NT2/D1 (cell line): ENCODE results near the gene PHKB.
"Not testable (repeated sequence)": the region's sequence is repeated elsewhere in the genome, so short reads cannot be mapped to it uniquely, and the experiment has no call there.

Experiments
- DNase-seq: peaks from one replicate; pipeline ENCODE4 v3.0.0-alpha.2; 2011; ENCODE audit warnings: low read depth, low spot score
- H3K27me3 ChIP-seq: 2 replicates; pipeline ENCODE4 v1.6.0; 2011; ENCODE audit warnings: mild to moderate bottlenecking; ENCODE audit not compliant: insufficient read length, insufficient read depth
- H3K36me3 ChIP-seq: 2 replicates; pipeline ENCODE4 v1.6.1; 2011; ENCODE audit warnings: mild to moderate bottlenecking, low read length, mixed read lengths; ENCODE audit not compliant: insufficient read depth, insufficient read length
- H3K4me1 ChIP-seq: 2 replicates; pipeline ENCODE4 v1.5.1; 2011; ENCODE audit not compliant: insufficient read depth, insufficient read length
- H3K4me3 ChIP-seq: 2 replicates; pipeline ENCODE4 v1.5.1; 2011; ENCODE audit warnings: low read depth; ENCODE audit not compliant: insufficient read length
- H3K9ac ChIP-seq: 2 replicates; pipeline ENCODE4 v1.6.0; 2011; ENCODE audit warnings: low read depth; ENCODE audit not compliant: insufficient read length
- H3K9me3 ChIP-seq: 2 replicates; pipeline ENCODE4 v1.5.1; 2011; ENCODE audit warnings: mild to moderate bottlenecking, low read length; ENCODE audit not compliant: insufficient read depth
- SUZ12 ChIP-seq: IDR thresholded peaks from 2 replicates; pipeline ENCODE4 v1.6.1; 2011; ENCODE audit not compliant: insufficient read length, insufficient read depth; ENCODE audit errors: extremely low read depth
- YY1 ChIP-seq: IDR thresholded peaks from 2 replicates; pipeline ENCODE4 v1.6.1; 2011; ENCODE audit not compliant: insufficient read length, insufficient read depth
- ZNF274 ChIP-seq: IDR thresholded peaks from 2 replicates; pipeline ENCODE4 v1.6.1; 2011; ENCODE audit warnings: mild to moderate bottlenecking, low read depth, low read length

Gene PHKB

GRCh38 chr16:47551767-47552166, 90.6 kb downstream of the PHKB start:
- H3K4me3 ChIP-seq, H3K9ac ChIP-seq, H3K27me3 ChIP-seq, DNase-seq, H3K4me1 ChIP-seq: not testable (repeated sequence)
- H3K9me3 ChIP-seq, result peaks cover 11% of the 10 kb centered on the region; the same call in 1 of the 2 replicates
- peaks cover 17% of the 10 kb centered on the region for H3K36me3 ChIP-seq

GRCh38 chr16:47553853-47554564, 92.9 kb downstream of the PHKB start:
- DNase-seq, result no peak
- no peak overlapping the region for H3K4me3 ChIP-seq
- H3K9me3 ChIP-seq, result no peaks in the 10 kb centered on the region
- no peak overlapping the region for H3K9ac ChIP-seq
- TF ChIP-seq SUZ12, result no peak
- no peak for TF ChIP-seq YY1
- no peak for TF ChIP-seq ZNF274
- H3K27me3 ChIP-seq, result no peaks in the 10 kb centered on the region
- H3K4me1 ChIP-seq, result no peaks in the 10 kb centered on the region
- H3K36me3 ChIP-seq, result peaks cover 10% of the 10 kb centered on the region

- not testable (repeated sequence) for H3K4me3 ChIP-seq, H3K9me3 ChIP-seq, H3K4me1 ChIP-seq, H3K27me3 ChIP-seq, H3K9ac ChIP-seq, DNase-seq
- peaks cover 10% of the 10 kb centered on the region for H3K36me3 ChIP-seq
Observed at GRCh38 chr16:47554587-47554986, 93.5 kb downstream of the PHKB start.

GRCh38 chr16:47561286-47561685, 100.2 kb downstream of the PHKB start:
- no peak overlapping the region for H3K9ac ChIP-seq
- H3K27me3 ChIP-seq, result no peaks in the 10 kb centered on the region
- H3K36me3 ChIP-seq, result no peaks in the 10 kb centered on the region
- no peaks in the 10 kb centered on the region for H3K9me3 ChIP-seq
- no peak for DNase-seq
- no peak overlapping the region for H3K4me3 ChIP-seq
- TF ChIP-seq YY1, result no peak
- H3K4me1 ChIP-seq, result no peaks in the 10 kb centered on the region

- Histone ChIP-seq H3K9ac (no peak overlapping the region), H3K4me3 (no peak overlapping the region), H3K27me3 (no peaks in the 10 kb centered on the region), H3K4me1 (no peaks in the 10 kb centered on the region), H3K36me3 (no peaks in the 10 kb centered on the region), H3K9me3 (no peaks in the 10 kb centered on the region)
- no peak for DNase-seq
- TF ChIP-seq ZNF274 (no peak), SUZ12 (no peak), YY1 (no peak)
Observed at GRCh38 chr16:47562366-47562765, 101.2 kb downstream of the PHKB start.

GRCh38 chr16:47565454-47565853, 104.3 kb downstream of the PHKB start:
- Histone ChIP-seq H3K36me3 (no peaks in the 10 kb centered on the region), H3K9ac (no peak overlapping the region), H3K4me3 (no peak overlapping the region), H3K9me3 (no peaks in the 10 kb centered on the region), H3K4me1 (no peaks in the 10 kb centered on the region), H3K27me3 (no peaks in the 10 kb centered on the region)
- DNase-seq, result no peak
- TF ChIP-seq ZNF274, result no peak
- TF ChIP-seq YY1, result no peak
- no peak for TF ChIP-seq SUZ12

GRCh38 chr16:47567321-47567720, 106.2 kb downstream of the PHKB start:
- no peaks in the 10 kb centered on the region for H3K4me1 ChIP-seq
- no peak overlapping the region for H3K4me3 ChIP-seq
- no peaks in the 10 kb centered on the region for H3K9me3 ChIP-seq
- H3K9ac ChIP-seq, result no peak overlapping the region
- TF ChIP-seq SUZ12 (no peak), YY1 (no peak), ZNF274 (no peak)
- no peak for DNase-seq
- H3K27me3 ChIP-seq, result no peaks in the 10 kb centered on the region
- peaks cover 3% of the 10 kb centered on the region for H3K36me3 ChIP-seq

- Histone ChIP-seq H3K27me3 (no peaks in the 10 kb centered on the region), H3K9ac (no peak overlapping the region), H3K4me1 (no peaks in the 10 kb centered on the region), H3K9me3 (no peaks in the 10 kb centered on the region), H3K36me3 (peaks cover 3% of the 10 kb centered on the region), H3K4me3 (no peak overlapping the region)
- TF ChIP-seq SUZ12 (no peak), ZNF274 (no peak), YY1 (no peak)
- DNase-seq, result no peak
Observed at GRCh38 chr16:47568351-47568750, 107.2 kb downstream of the PHKB start.
